Prostate gland (tissue), 2 donors: ENCODE measurements around the gene SBK2.

ENCODE experiments used
- CTCF ChIP-seq, 4 experiments: fragments of 200-600 bp in 2 of 4; fragments of 450-650 bp in 2 of 4; sonication (generic) in 2 of 4; IDR thresholded peaks; 1 replicate in 3 of 4; 2 replicates in 1 of 4; pipeline ENCODE4 v1.5.1; 2016 to 2019; ENCODE audit warnings: antibody characterized with exemption in 4 of 4, mild to moderate bottlenecking in 2 of 4, moderate library complexity in 2 of 4
- POLR2A ChIP-seq: fragments of 450-650 bp; IDR thresholded peaks from one replicate; pipeline ENCODE4 v1.6.1; 2016; ENCODE audit warnings: antibody characterized with exemption, mild to moderate bottlenecking

GRCh38 chr19:55479045-55479444 is 57.9 kb downstream of the SBK2 start:
- TF ChIP-seq CTCF (IDR thresholded peaks at IDR 0.05), result no peak
- TF ChIP-seq POLR2A, result no peak
